ENCODE data around the gene FAM83C. TPM values are rescaled to one million over a fixed set of nuclear protein-coding genes. Genes with fewer than 3 reads are reported as not detected.

Gene FAM83C
- total RNA-seq, 2 experiments from 2014 or later = not detected

DNA sequence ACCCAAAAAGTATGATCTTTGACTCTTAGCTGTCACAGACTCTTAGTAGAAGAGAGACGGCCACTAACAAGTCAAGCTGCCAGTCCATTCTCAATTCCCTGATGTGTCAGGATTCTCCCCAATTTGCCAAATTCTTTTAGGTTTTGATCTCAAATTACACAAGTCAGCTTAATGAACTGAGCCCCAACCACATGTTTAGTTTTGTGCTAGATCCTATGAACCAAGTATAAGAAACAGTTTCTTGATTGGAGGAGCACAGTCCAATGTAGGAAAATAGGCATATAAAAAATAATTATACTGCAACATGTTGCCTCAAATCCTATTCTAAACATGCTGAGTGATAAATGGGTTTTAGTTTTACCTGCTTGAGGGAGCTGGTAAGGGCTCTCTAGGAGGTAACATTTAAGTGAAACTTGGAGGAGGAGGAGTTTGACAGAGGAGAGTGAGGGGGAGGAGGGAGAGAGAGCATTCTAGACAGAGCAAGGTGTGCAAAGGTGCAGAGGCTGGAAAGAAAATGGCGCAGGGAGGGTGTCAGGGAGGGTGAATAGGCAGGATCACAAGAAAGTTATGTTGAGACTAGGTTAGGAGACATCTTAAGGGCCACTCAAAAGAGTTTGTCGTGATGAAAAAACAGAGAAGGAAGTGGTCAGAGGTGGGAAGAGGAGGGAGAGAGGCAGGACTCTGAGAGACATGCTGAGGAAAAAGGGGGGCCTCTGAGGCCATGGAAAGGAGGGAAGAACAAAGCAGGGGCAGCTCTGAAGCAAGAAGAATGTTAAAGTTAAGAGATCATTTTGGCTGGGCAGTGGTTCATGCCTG is 22.8 kb upstream of the FAM83C start:
- no peaks in the 10 kb centered on the region for H3K9me3 Mint-ChIP-seq (ENCODE audit: low read depth)
- no peaks in the 10 kb centered on the region for H3K27me3 Mint-ChIP-seq
- ATAC-seq (peak; percentile 52), DNase-seq (no peak)
- peaks cover 16% of the 10 kb centered on the region for H3K36me3 Mint-ChIP-seq
- CTCF ChIA-PET = interaction anchor here (0.6 to 1.2 kb wide), 2 partner anchors 11 to 132 kb away, joined by 3 to 5 read pairs; no protein-coding TSS in a partner anchor
- peaks cover 65% of the 10 kb centered on the region for H3K4me1 Mint-ChIP-seq
- H3K27ac Mint-ChIP-seq = peak overlapping the region; percentile 82
- H3K4me3 Mint-ChIP-seq = peak overlapping the region; percentile 5

DNA sequence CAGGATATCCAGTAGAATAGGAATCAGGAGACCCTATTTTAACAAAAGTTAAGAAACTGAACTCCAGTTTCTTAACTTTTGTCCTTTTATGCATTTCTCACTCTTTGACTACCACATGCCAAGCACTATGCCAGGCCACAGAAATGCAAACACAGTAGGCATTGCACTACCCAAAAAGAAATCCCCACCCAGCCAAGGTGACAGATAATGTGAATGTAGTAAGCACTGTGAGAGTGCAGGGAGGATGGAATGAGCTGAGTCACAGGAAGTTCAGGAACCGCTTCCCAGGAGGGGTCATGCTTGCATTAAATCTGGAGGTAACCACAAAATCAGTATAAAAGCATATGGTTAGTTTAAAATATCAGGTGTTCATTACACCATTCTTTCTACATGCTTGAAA is 20.1 kb upstream of the FAM83C start:
- peak overlapping the region; percentile 64 for H3K27ac Mint-ChIP-seq
- CTCF ChIA-PET = interaction anchor here (1.3 to 2.8 kb wide), 3 partner anchors 8 to 168 kb away, joined by 3 to 16 read pairs (median 4); no protein-coding TSS in a partner anchor
- H3K9me3 Mint-ChIP-seq (ENCODE audit: low read depth) = no peaks in the 10 kb centered on the region
- H3K4me3 Mint-ChIP-seq = no peak overlapping the region
- no peaks in the 10 kb centered on the region for H3K27me3 Mint-ChIP-seq
- ATAC-seq (peak; percentile 34), DNase-seq (peak; percentile 51)
- peaks cover 64% of the 10 kb centered on the region for H3K4me1 Mint-ChIP-seq
- H3K36me3 Mint-ChIP-seq = peaks cover 16% of the 10 kb centered on the region

DNA sequence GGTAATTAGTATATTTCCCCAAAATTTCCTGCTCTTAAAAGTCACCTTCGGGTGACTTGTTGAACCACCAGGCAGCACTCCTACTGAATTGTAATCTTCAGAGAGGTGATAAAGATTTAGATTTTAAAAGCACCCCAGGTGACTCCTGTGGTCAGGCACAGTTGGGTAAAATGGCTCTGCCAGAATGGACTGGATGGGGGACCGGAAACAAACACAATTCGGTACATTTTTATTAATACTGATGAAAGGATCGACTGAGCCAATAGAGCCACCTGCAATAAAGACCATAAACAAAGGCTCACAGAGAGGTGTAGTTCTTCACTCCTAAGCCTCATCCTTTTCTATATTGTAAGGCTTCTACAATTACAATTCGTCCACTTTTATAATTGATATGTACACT is 19.6 kb upstream of the FAM83C start:
- ATAC-seq = no peak
- CTCF ChIA-PET = interaction anchor here (0.5 to 2.8 kb wide), 6 partner anchors 7 to 167 kb away, joined by 3 to 16 read pairs (median 4); no protein-coding TSS in a partner anchor
- Mint-ChIP-seq H3K27me3 (no peaks in the 10 kb centered on the region), H3K4me1 (peaks cover 69% of the 10 kb centered on the region), H3K36me3 (peaks cover 16% of the 10 kb centered on the region), H3K9me3 (ENCODE audit: low read depth) (no peaks in the 10 kb centered on the region), H3K27ac (peak overlapping the region; percentile 64), H3K4me3 (no peak overlapping the region)
- no peak for DNase-seq

DNA sequence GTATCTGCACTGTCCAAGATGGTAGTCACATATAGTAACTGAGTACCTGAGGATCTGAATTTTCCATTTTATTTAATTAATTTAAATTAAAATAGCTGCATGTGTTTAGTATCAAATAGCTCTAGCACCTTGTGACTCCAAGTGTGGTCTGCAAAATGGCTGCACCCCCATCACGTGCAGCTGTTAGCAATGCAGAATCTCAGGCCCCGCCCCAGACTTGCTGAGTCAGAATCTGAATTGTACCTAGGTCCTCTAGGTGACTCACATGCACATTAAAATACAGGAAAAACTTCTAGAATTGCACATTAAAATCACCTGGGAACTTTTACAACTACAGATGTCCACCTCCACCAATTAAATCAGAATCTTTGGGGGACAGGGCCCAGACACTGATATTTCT is 19.2 kb upstream of the FAM83C start:
- H3K27ac Mint-ChIP-seq = peak overlapping the region; percentile 64
- peaks cover 17% of the 10 kb centered on the region for H3K36me3 Mint-ChIP-seq
- no peaks in the 10 kb centered on the region for H3K27me3 Mint-ChIP-seq
- CTCF ChIA-PET = interaction anchor here (0.5 to 2.8 kb wide), 7 partner anchors 7 to 167 kb away, joined by 3 to 16 read pairs (median 3); no protein-coding TSS in a partner anchor
- no peaks in the 10 kb centered on the region for H3K9me3 Mint-ChIP-seq (ENCODE audit: low read depth)
- DNase-seq (peak; percentile 87), ATAC-seq (peak; percentile 70)
- no peak overlapping the region for H3K4me3 Mint-ChIP-seq
- H3K4me1 Mint-ChIP-seq = peaks cover 72% of the 10 kb centered on the region

DNA sequence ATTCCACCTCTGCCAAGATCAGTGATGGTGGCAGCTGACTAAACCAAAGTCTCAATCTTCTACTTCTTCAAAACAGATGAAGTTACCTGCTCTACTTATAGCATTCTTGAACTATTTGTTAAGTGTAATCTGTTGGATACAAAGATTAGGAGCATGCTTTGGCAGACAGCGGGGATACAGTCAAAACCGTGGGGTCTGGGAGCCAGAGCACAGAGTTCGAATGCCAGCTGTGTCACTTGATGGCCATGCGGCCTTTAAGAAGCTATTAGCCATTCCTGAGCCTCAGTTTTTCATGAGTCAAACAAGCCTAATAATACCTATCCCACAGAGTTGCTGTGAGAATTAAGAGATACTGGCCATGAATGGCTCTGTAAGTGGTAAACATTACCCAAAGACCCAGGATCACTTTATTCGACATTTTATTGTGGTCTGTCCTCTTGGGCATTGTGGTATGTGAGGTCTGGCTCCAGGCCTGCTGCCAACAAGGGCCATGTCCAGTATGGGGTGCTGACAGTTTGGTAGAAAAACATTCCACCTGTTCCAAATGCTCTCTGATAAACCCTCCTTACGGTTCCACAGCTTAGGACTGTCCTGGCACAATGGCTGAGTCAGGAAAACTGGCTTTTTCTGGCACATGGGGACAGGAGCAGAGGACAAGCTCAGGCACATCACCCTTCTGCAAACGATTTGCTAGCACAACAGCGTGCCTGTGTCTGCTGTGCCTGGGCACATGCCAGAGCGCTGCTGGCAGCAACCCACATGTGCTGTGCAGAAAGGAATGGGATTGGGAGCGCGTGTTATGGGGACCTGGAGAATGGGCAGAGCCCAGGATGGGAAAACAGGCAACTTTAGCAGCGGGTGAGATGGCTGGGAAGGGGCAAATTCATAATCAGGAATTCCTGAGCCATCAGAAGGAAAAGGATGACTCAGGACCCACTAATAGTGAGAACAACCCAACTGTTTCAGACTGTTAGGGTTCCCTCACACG is 15.7 kb upstream of the FAM83C start:
- DNase-seq (no peak), ATAC-seq (no peak)
- Mint-ChIP-seq H3K4me3 (no peak overlapping the region), H3K27ac (peak overlapping the region; percentile 33), H3K27me3 (no peaks in the 10 kb centered on the region), H3K4me1 (peaks cover 79% of the 10 kb centered on the region), H3K9me3 (ENCODE audit: low read depth) (no peaks in the 10 kb centered on the region), H3K36me3 (peaks cover 13% of the 10 kb centered on the region)
- CTCF ChIA-PET = interaction anchor here (0.9 to 2.7 kb wide), 12 partner anchors 11 to 161 kb away, joined by 3 to 14 read pairs (median 6); partner anchors contain the start of genes EDEM2 and EIF6

DNA sequence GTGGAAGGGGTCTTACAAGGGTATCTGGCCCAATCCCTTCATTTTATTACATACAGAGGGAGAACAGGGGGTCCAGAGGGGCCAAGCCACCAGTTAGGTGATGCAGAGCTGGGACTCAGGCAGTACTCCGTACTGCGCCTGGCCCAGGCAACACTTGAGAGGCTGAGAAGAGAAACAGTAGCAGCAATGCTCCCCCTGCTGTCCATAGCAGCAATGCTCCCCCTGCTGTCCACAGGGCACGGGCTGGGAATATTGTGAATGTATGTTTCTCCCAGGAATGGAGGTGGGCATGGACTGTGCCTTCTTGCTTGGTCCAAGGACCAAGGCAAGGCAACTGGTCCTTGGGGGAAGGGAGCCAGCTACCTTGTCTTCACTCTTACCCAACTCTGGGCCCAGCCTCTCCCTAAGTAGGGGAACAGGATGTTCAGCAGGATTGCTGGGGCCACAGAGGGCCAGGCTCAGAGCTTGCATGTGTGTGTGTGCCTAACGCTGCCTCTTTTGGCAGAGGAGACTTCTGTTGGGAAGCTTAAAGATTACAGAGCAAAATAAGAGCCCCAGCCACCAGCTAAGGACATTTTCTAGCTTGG is 14.8 kb upstream of the FAM83C start:
- Mint-ChIP-seq H3K27me3 (no peaks in the 10 kb centered on the region), H3K27ac (peak overlapping the region; percentile 93), H3K4me1 (peaks cover 78% of the 10 kb centered on the region), H3K4me3 (no peak overlapping the region), H3K9me3 (ENCODE audit: low read depth) (no peaks in the 10 kb centered on the region), H3K36me3 (peaks cover 7% of the 10 kb centered on the region)
- CTCF ChIA-PET = interaction anchor here (0.9 to 4.9 kb wide), 19 partner anchors 11 to 296 kb away, joined by 3 to 76 read pairs (median 6); partner anchors contain the start of genes EDEM2 and EIF6
- no peak for ATAC-seq
- DNase-seq = peak; percentile 54

DNA sequence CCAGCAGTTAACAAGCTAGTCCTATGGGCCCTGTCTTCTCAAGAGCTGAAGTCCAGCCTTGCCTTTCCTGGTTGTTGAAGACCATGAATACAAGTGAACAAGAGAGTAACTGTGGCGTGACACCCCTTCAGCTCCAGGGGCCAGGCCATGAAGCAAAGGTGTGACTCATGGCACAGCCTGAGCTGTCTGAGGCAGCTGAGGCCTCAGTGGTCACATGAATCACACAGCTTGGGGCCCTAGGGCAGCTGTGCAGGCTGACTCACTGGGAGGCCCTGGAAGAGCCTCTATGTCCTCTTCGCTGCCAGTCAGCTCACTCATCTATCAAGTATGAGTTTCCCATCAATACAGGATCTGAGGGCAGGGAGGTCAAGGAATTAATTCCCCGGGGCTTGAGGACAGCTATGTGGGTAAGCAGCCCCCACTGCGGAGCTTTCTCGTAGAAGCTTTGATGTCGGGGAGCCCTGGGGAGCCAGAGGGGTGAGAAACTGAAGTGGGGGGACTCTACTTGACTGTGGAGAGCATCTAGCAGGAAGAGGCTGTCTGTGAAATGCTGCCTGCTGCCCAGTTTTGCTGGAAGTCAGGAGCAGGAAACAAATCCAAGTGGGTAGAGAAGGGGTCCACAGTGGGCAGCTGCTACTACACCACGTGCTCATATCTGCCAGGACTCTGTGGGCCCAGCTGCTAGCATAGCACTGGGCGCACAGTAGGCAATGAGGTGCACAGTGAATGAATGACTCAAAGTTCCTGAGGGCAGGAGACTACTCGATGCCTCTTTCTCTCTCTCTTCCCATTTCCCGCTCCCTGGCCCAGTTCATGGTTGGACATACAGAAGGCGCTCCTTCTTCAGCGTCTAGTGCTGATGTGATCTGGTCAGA is 13.7 kb upstream of the FAM83C start:
- no peaks in the 10 kb centered on the region for H3K9me3 Mint-ChIP-seq (ENCODE audit: low read depth)
- H3K4me1 Mint-ChIP-seq = peaks cover 73% of the 10 kb centered on the region
- CTCF ChIA-PET = interaction anchor here (0.7 to 10.0 kb wide), 25 partner anchors 7 to 297 kb away, joined by 3 to 251 read pairs (median 6); partner anchors contain the start of genes CEP250, EIF6, GDF5 and MMP24OS
- H3K27ac Mint-ChIP-seq = peak overlapping the region; percentile 93
- H3K4me3 Mint-ChIP-seq = peak overlapping the region; percentile 9
- no peaks in the 10 kb centered on the region for H3K27me3 Mint-ChIP-seq
- DNase-seq (peak; percentile 94), ATAC-seq (peak; percentile 97)
- H3K36me3 Mint-ChIP-seq = peaks cover 5% of the 10 kb centered on the region

DNA sequence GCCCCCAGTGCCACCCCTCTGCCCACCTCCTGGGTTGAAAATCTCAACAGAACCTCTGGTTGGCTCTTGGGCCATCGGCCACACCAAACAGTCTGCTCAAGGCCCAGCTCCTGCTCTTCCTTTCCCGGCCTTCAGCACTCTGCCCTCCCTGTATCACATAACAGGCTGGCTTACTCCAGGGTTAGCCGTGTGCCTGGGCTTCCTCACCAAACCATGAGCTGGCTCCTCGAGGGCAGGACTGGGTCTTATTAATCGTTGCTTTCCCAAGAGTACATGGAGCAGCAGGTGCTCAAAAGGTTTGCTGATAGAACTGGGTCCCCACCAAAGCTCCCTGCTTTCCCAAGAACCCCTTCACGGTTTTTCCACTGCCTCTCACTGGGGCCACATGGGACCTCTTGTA is 12.7 kb upstream of the FAM83C start:
- DNase-seq (no peak), ATAC-seq (no peak)
- Mint-ChIP-seq H3K27me3 (no peaks in the 10 kb centered on the region), H3K36me3 (peaks cover 2% of the 10 kb centered on the region), H3K4me3 (no peak overlapping the region), H3K9me3 (ENCODE audit: low read depth) (no peaks in the 10 kb centered on the region), H3K27ac (peak overlapping the region; percentile 93), H3K4me1 (peaks cover 69% of the 10 kb centered on the region)
- CTCF ChIA-PET = interaction anchor here (0.7 to 10.0 kb wide), 24 partner anchors 8 to 247 kb away, joined by 3 to 251 read pairs (median 5); partner anchors contain the start of genes CEP250, EDEM2, EIF6 and GDF5

DNA sequence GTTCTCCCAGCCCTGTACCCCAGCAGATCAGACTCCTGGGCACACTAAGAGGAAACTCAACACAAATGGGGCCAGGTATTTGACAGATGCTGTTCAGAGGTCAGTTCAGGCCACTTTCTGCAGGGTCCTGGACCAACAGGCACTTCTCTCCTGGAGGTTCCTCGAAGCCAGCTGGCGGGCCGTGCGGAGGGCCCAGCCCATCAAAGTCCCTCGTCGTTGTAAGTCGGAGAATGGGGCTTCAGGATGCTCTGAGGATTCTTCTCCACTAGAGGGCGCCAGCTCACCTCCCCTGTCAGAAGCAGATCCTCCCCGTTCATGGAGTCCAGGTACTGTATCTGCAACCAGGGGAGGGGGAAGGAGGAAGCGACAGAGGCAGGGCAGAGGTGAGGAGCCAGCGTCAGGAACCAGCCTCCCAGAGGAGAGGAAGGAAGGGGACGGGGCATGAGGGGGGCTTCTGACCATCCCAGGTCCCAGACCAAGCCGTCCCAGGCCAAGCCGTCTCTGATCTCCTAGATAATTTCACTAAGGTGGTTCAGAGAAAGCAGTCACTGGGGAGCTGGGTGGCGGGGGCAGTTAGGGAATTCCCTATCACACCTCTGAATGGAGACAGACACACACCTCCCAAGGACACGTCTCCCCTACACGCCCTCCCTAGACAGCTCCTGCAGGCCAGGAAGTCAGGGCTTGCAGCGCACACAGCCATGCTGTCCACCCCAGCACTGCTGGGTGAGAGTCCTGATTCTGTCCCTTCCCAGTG is 11.7 kb upstream of the FAM83C start:
- CTCF ChIA-PET = interaction anchor here (0.6 to 10.0 kb wide), 35 partner anchors 9 to 400 kb away, joined by 3 to 251 read pairs (median 4); partner anchors contain the start of genes CEP250, EDEM2, EIF6 and FAM83C
- ATAC-seq (peak; percentile 66), DNase-seq (peak; percentile 93)
- Mint-ChIP-seq H3K4me3 (no peak overlapping the region), H3K27me3 (no peaks in the 10 kb centered on the region), H3K36me3 (peaks cover 1% of the 10 kb centered on the region), H3K4me1 (peaks cover 64% of the 10 kb centered on the region), H3K27ac (peak overlapping the region; percentile 93), H3K9me3 (ENCODE audit: low read depth) (no peaks in the 10 kb centered on the region)

DNA sequence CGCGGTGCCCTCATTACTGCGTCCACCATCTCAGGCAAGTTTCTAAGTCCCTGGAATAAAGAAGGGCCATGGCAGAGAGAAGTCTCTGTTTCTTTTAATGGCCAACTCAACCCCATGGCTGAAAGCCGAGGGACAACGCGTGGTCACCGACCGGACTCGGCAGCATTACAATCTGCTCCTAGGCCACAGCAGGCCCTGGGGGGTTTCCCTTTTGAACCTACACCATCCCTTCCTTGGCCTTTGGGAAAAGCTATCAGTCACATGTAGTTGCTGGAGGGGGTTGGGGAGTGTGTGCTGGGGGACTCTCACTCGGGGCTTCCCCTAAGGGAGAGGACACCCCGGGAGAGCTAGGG is 11.1 kb upstream of the FAM83C start:
- Mint-ChIP-seq H3K4me1 (peaks cover 62% of the 10 kb centered on the region), H3K27ac (no peak overlapping the region), H3K9me3 (ENCODE audit: low read depth) (no peaks in the 10 kb centered on the region), H3K27me3 (no peaks in the 10 kb centered on the region), H3K36me3 (peaks cover 1% of the 10 kb centered on the region), H3K4me3 (no peak overlapping the region)
- no peak for ATAC-seq
- CTCF ChIA-PET = interaction anchor here (0.7 to 10.0 kb wide), 27 partner anchors 9 to 400 kb away, joined by 3 to 251 read pairs (median 5); partner anchors contain the start of genes CEP250, EDEM2, EIF6 and FAM83C
- DNase-seq = no peak
